Liver (tissue), 9 donors: ENCODE data around the gene GLI2. TPM values are rescaled to one million over a fixed set of nuclear protein-coding genes. Genes with fewer than 3 reads are reported as not detected.

ENCODE experiments used
- DNase-seq: peaks from one replicate; pipeline ENCODE4 v3.0.0-alpha.2; 2017; ENCODE audit warnings: low spot score
- H3K27ac ChIP-seq, 2 donors: one replicate each; pipeline ENCODE4 v1.7.0; 2013; ENCODE audit warnings: inconsistent platforms in 2 of 2, low read length in 2 of 2, control low read depth in 1 of 2, low read depth in 1 of 2, mild to moderate bottlenecking in 1 of 2
- H3K27me3 ChIP-seq, 4 donors: one replicate each; pipeline versions ENCODE4 v1.6.1 to v1.7.0; 2013; ENCODE audit warnings: low read length in 3 of 4, inconsistent platforms in 1 of 4, mild to moderate bottlenecking in 1 of 4, moderate library complexity in 1 of 4; ENCODE audit not compliant: control insufficient read depth in 4 of 4, insufficient read depth in 4 of 4
- H3K36me3 ChIP-seq, 4 donors: one replicate each; pipeline versions ENCODE4 v1.6.1 to v1.7.0; 2013; ENCODE audit warnings: low read length in 3 of 4, mild to moderate bottlenecking in 3 of 4, low read depth in 1 of 4, moderate library complexity in 1 of 4; ENCODE audit not compliant: control insufficient read depth in 4 of 4, insufficient read depth in 3 of 4
- H3K4me1 ChIP-seq, 4 donors: one replicate each; pipeline versions ENCODE4 v1.6.1 to v1.7.0; 2013; ENCODE audit warnings: low read length in 3 of 4, mild to moderate bottlenecking in 3 of 4, moderate library complexity in 1 of 4; ENCODE audit not compliant: control insufficient read depth in 4 of 4, insufficient read depth in 4 of 4
- H3K4me3 ChIP-seq, 3 donors: one replicate each; pipeline versions ENCODE4 v1.6.1 to v1.7.0; 2013; ENCODE audit warnings: low read length in 3 of 3, control low read depth in 1 of 3, low read depth in 1 of 3, mild to moderate bottlenecking in 1 of 3
- H3K9ac ChIP-seq, 2 donors: one replicate each; pipeline ENCODE4 v1.7.0; 2013; ENCODE audit warnings: low read length in 2 of 2, mild to moderate bottlenecking in 2 of 2, moderate library complexity in 2 of 2, control low read depth in 1 of 2, low read depth in 1 of 2
- H3K9me3 ChIP-seq, 4 donors: one replicate each; pipeline versions ENCODE4 v1.6.1 to v1.7.0; 2013; ENCODE audit warnings: low read length in 3 of 4; ENCODE audit not compliant: control insufficient read depth in 4 of 4
- ATF3 ChIP-seq: IDR thresholded peaks from 2 replicates; pipeline ENCODE4 v1.6.1; 2016; ENCODE audit warnings: antibody characterized with exemption
- CTCF ChIP-seq: fragments of 150-350 bp; IDR thresholded peaks from 2 replicates; pipeline ENCODE4 v1.5.1; 2017; ENCODE audit warnings: improper control_type of control experiment, low read depth, low read length; ENCODE audit not compliant: missing input control
- FOXA1 ChIP-seq: IDR thresholded peaks from 2 replicates; pipeline ENCODE4 v1.6.1; 2016; ENCODE audit warnings: antibody characterized with exemption
- FOXA2 ChIP-seq: IDR thresholded peaks from 2 replicates; pipeline ENCODE4 v1.6.1; 2016; ENCODE audit warnings: antibody characterized with exemption
- GABPA ChIP-seq, 2 donors: IDR thresholded peaks in 1 of 2; conservative IDR thresholded peaks in 1 of 2; 2 replicates each; pipeline ENCODE4 v1.6.1; 2016; ENCODE audit warnings: antibody characterized with exemption in 2 of 2, mild to moderate bottlenecking in 1 of 2, moderate library complexity in 1 of 2
- HNF4G ChIP-seq: IDR thresholded peaks from 2 replicates; pipeline ENCODE4 v1.6.1; 2016; ENCODE audit warnings: antibody characterized with exemption
- JUND ChIP-seq, 2 donors: IDR thresholded peaks; 2 replicates each; pipeline ENCODE4 v1.6.1; 2016; ENCODE audit warnings: antibody characterized with exemption in 2 of 2
- MAX ChIP-seq: IDR thresholded peaks from 2 replicates; pipeline ENCODE4 v1.6.1; 2016; ENCODE audit warnings: antibody characterized with exemption
- NR2F2 ChIP-seq: IDR thresholded peaks from 2 replicates; pipeline ENCODE4 v1.6.1; 2016; ENCODE audit warnings: antibody characterized with exemption
- RAD21 ChIP-seq, 2 donors: IDR thresholded peaks; 2 replicates each; pipeline ENCODE4 v1.6.1; 2016; ENCODE audit warnings: antibody characterized with exemption in 2 of 2, mild to moderate bottlenecking in 2 of 2
- REST ChIP-seq: IDR thresholded peaks from 2 replicates; pipeline ENCODE4 v1.6.1; 2016; ENCODE audit warnings: antibody characterized with exemption, mild to moderate bottlenecking
- SP1 ChIP-seq: IDR thresholded peaks from 2 replicates; pipeline ENCODE4 v1.6.1; 2018; ENCODE audit warnings: antibody characterized with exemption, mild to moderate bottlenecking
- TAF1 ChIP-seq: conservative IDR thresholded peaks from 2 replicates; pipeline ENCODE4 v1.6.1; 2016; ENCODE audit warnings: antibody characterized with exemption, mild to moderate bottlenecking
- YY1 ChIP-seq: IDR thresholded peaks from 2 replicates; pipeline ENCODE4 v1.6.1; 2016; ENCODE audit warnings: antibody characterized with exemption, mild to moderate bottlenecking
- ZBTB33 ChIP-seq: IDR thresholded peaks from 2 replicates; pipeline ENCODE4 v1.6.1; 2016; ENCODE audit warnings: antibody characterized with exemption
- WGBS: extraction: QIAGEN DNeasy Blood & Tissue Kit; methylation state at CpG from one replicate; pipeline ENCODE4 v1.1.7; 2013; 5-methylcytosine and 5-hydroxymethylcytosine counted together
- polyA plus RNA-seq, 2 donors: library from polyadenylated mRNA; stranded (reverse) in 1 of 2; unstranded in 1 of 2; fragments of 200-250 nt in 1 of 2; fragments of >200 nt in 1 of 2; fragmentation: Nextera tagmentation in 1 of 2; extraction: Ambion mirVana in 1 of 2; gene quantifications; one replicate each; pipeline versions ENCODE4 v1.2.1 to v1.2.3, GENCODE V29; 2013 to 2015
- total RNA-seq, 2 donors: library from RNA; depleted of rRNA; stranded (reverse); fragments of >200 nt; gene quantifications; one replicate each; pipeline ENCODE4 v1.2.3, GENCODE V29; 2014
- donor health status: healthy.
- donor health status: healthy.
- donor health status: healthy.
- donor health status: healthy.
- donor health status: healthy.

The GLI2 gene
- total and polyA plus RNA-seq, 4 donors = 0.04 to 0.16 (median 0.11) TPM

GRCh38 chr2:120763508-120763907 lies 27.8 kb downstream of the GLI2 start:
- Histone ChIP-seq H3K4me3 (no peak overlapping the region), H3K9me3 (no peaks in the 10 kb centered on the region), H3K27me3 (no peaks in the 10 kb centered on the region), H3K27ac (no peak overlapping the region), H3K36me3 (no peaks in the 10 kb centered on the region), H3K4me1 (peaks cover 0 to 5% (median 2%) of the 10 kb centered on the region in 4 donors), H3K9ac (no peak overlapping the region)
- 76% methylated on average over 8 of the region's 8 CpGs for WGBS
- no peak for DNase-seq
- no peak for TF ChIP-seq FOXA1
- TF ChIP-seq REST = no peak
- no peak for TF ChIP-seq YY1
- TF ChIP-seq GABPA (IDR thresholded peaks at IDR 0.05 in 1 of 2, conservative IDR thresholded peaks at IDR 0.05 in 1 of 2) = no peak
- no peak for TF ChIP-seq MAX
- no peak for TF ChIP-seq SP1
- TF ChIP-seq NR2F2 = no peak
- no peak for TF ChIP-seq FOXA2
- no peak for TF ChIP-seq ATF3

GRCh38 chr2:120763931-120764330 lies 28.3 kb downstream of the GLI2 start:
- DNase-seq = no peak
- 86% methylated on average over 10 of the region's 10 CpGs for WGBS
- H3K9ac ChIP-seq = no peak overlapping the region
- no peaks in the 10 kb centered on the region for H3K9me3 ChIP-seq
- TF ChIP-seq GABPA (IDR thresholded peaks at IDR 0.05 in 1 of 2, conservative IDR thresholded peaks at IDR 0.05 in 1 of 2) (no peak), SP1 (no peak), YY1 (no peak)
- peaks cover 0 to 5% (median 2%) of the 10 kb centered on the region in 4 donors for H3K4me1 ChIP-seq
- no peaks in the 10 kb centered on the region for H3K27me3 ChIP-seq
- H3K36me3 ChIP-seq = no peaks in the 10 kb centered on the region
- H3K4me3 ChIP-seq = no peak overlapping the region
- H3K27ac ChIP-seq = no peak overlapping the region

- peaks cover 0 to 5% (median 2%) of the 10 kb centered on the region in 4 donors for H3K4me1 ChIP-seq
- H3K4me3 ChIP-seq = no peak overlapping the region
- H3K9me3 ChIP-seq = no peaks in the 10 kb centered on the region
- DNase-seq = no peak
- no peak overlapping the region for H3K27ac ChIP-seq
- H3K27me3 ChIP-seq = no peaks in the 10 kb centered on the region
- no peak overlapping the region for H3K9ac ChIP-seq
- 86% methylated on average over 6 of the region's 6 CpGs for WGBS
- H3K36me3 ChIP-seq = no peaks in the 10 kb centered on the region
- TF ChIP-seq JUND (IDR thresholded peaks at IDR 0.05) = no peak
- no peak for TF ChIP-seq ATF3
- no peak for TF ChIP-seq RAD21 (IDR thresholded peaks at IDR 0.05)
- TF ChIP-seq SP1 = no peak
- TF ChIP-seq FOXA1 = no peak
- TF ChIP-seq TAF1 = no peak
- TF ChIP-seq REST = no peak
- TF ChIP-seq GABPA (IDR thresholded peaks at IDR 0.05 in 1 of 2, conservative IDR thresholded peaks at IDR 0.05 in 1 of 2) = no peak
- TF ChIP-seq FOXA2 = no peak
- no peak for TF ChIP-seq HNF4G
- no peak for TF ChIP-seq NR2F2
- TF ChIP-seq CTCF = no peak
- TF ChIP-seq ZBTB33 = no peak
- TF ChIP-seq YY1 = no peak
Observed at GRCh38 chr2:120764492-120764891, 28.8 kb downstream of the GLI2 start.
